Fibroblast of lung (primary cell): ENCODE data around the gene VARS2. TPM values are rescaled to one million over a fixed set of nuclear protein-coding genes. Genes with fewer than 3 reads are reported as not detected.

Experiments
- DNase-seq, 2 donors: peaks; one replicate each; pipeline versions ENCODE4 v3.0.0 to v3.0.0-alpha.2; 2010; ENCODE audit warnings: low read depth in 2 of 2
- H2AFZ ChIP-seq: 2 replicates; pipeline ENCODE4 v1.5.1; 2012; ENCODE audit warnings: low read length, control low read depth, inconsistent platforms
- H3K27ac ChIP-seq: 2 replicates; pipeline ENCODE4 v1.5.1; 2011; ENCODE audit warnings: low read length, control low read depth; ENCODE audit not compliant: insufficient read depth
- H3K27me3 ChIP-seq: 2 replicates; pipeline ENCODE4 v1.5.1; 2011; ENCODE audit warnings: mild to moderate bottlenecking, low read length; ENCODE audit not compliant: control insufficient read depth, insufficient read depth
- H3K36me3 ChIP-seq: 2 replicates; pipeline ENCODE4 v1.5.1; 2011; ENCODE audit warnings: low read length; ENCODE audit not compliant: control insufficient read depth, insufficient read depth
- H3K4me1 ChIP-seq: 2 replicates; pipeline ENCODE4 v1.5.1; 2011; ENCODE audit warnings: low read length; ENCODE audit not compliant: control insufficient read depth, insufficient read depth; ENCODE audit errors: extremely low read depth
- H3K4me2 ChIP-seq: 2 replicates; pipeline ENCODE4 v1.5.1; 2011; ENCODE audit warnings: low read length, control low read depth; ENCODE audit not compliant: insufficient read depth; ENCODE audit errors: extremely low read depth
- H3K4me3 ChIP-seq, 4 experiments: fragments of 200-600 bp in 1 of 4; sonication (generic) in 1 of 4; replicated peaks in 1 of 4; 2 replicates each; pipeline ENCODE4 v1.5.1; 2011 to 2016; ENCODE audit warnings: low read length in 4 of 4, low read depth in 3 of 4, mild to moderate bottlenecking in 3 of 4, control low read depth in 2 of 4, inconsistent platforms in 1 of 4, mixed read lengths in 1 of 4; ENCODE audit not compliant: insufficient read depth in 1 of 4; ENCODE audit errors: control extremely low read depth in 1 of 4
- H3K79me2 ChIP-seq: 2 replicates; pipeline ENCODE4 v1.5.1; 2012; ENCODE audit warnings: mild to moderate bottlenecking, low read length, inconsistent platforms; ENCODE audit not compliant: control insufficient read depth, insufficient read depth
- H3K9ac ChIP-seq: 2 replicates; pipeline ENCODE4 v1.5.1; 2011; ENCODE audit warnings: mild to moderate bottlenecking, low read length, control low read depth; ENCODE audit not compliant: insufficient read depth
- H3K9me3 ChIP-seq: 2 replicates; pipeline ENCODE4 v1.5.1; 2012; ENCODE audit warnings: low read depth, low read length; ENCODE audit not compliant: control insufficient read depth, insufficient read depth
- H4K20me1 ChIP-seq: 2 replicates; pipeline ENCODE4 v1.5.1; 2011; ENCODE audit warnings: low read length; ENCODE audit not compliant: control insufficient read depth, insufficient read depth; ENCODE audit errors: extremely low read depth
- CTCF ChIP-seq, 2 donors: IDR thresholded peaks in 1 of 2; conservative IDR thresholded peaks in 1 of 2; 1 replicate in 1 of 2; 2 replicates in 1 of 2; pipeline ENCODE4 v1.5.1; 2011 to 2012; ENCODE audit warnings: low read length in 2 of 2, control low read depth in 1 of 2, inconsistent platforms in 1 of 2, low read depth in 1 of 2, mild to moderate bottlenecking in 1 of 2
- EZH2 ChIP-seq: IDR thresholded peaks from 2 replicates; pipeline ENCODE4 v1.5.1; 2012; ENCODE audit warnings: low read length, control low read depth, mild to moderate bottlenecking; ENCODE audit errors: missing control alignments
- polyA plus RNA-seq, 2 donors: library from polyadenylated mRNA; depleted of rRNA in 1 of 2; stranded (reverse) in 1 of 2; unstranded in 1 of 2; fragments of >200 nt; gene quantifications; 2 replicates each; pipeline ENCODE4 v1.2.1, GENCODE V29; 2011 to 2012; ENCODE audit warnings: missing spikeins in 1 of 2
- total RNA-seq: library from RNA; depleted of rRNA; stranded (reverse); fragments of >200 nt; gene quantifications from 2 replicates; pipeline ENCODE4 v1.2.1, GENCODE V29; 2014

VARS2 gene
- total and polyA plus RNA-seq, 2 donors (not counting 1 experiment from before 2014, with no cell fraction given): 6.8 to 20.5 TPM

GRCh38 chr6:30972816-30973215 lies 58.8 kb downstream of the VARS2 start:
- no peaks in the 10 kb centered on the region for H4K20me1 ChIP-seq
- H3K27me3 ChIP-seq: peaks cover 14% of the 10 kb centered on the region
- no peak overlapping the region for H3K9ac ChIP-seq
- no peaks in the 10 kb centered on the region for H3K9me3 ChIP-seq
- H3K79me2 ChIP-seq: no peaks in the 10 kb centered on the region
- H3K4me2 ChIP-seq: no peak overlapping the region
- no peaks in the 10 kb centered on the region for H3K4me1 ChIP-seq
- no peak overlapping the region for H3K4me3 ChIP-seq
- H2AFZ ChIP-seq: no peak overlapping the region
- no peak for DNase-seq
- no peaks in the 10 kb centered on the region for H3K36me3 ChIP-seq
- no peak for TF ChIP-seq EZH2
- no peak for TF ChIP-seq CTCF (conservative IDR thresholded peaks at IDR 0.05 in 1 of 2, IDR thresholded peaks at IDR 0.05 in 1 of 2; ENCODE audit: low read depth in 1 of 2, low read length in 2 of 2)
- H3K27ac ChIP-seq: no peak overlapping the region

GRCh38 chr6:30974490-30975252 lies 60.6 kb downstream of the VARS2 start:
- no peak overlapping the region for H3K4me3 ChIP-seq
- H3K9ac ChIP-seq: no peak overlapping the region
- no peaks in the 10 kb centered on the region for H3K4me1 ChIP-seq
- H3K27ac ChIP-seq: no peak overlapping the region
- no peaks in the 10 kb centered on the region for H3K79me2 ChIP-seq
- H4K20me1 ChIP-seq: no peaks in the 10 kb centered on the region
- H3K4me2 ChIP-seq: no peak overlapping the region
- H3K9me3 ChIP-seq: no peaks in the 10 kb centered on the region
- no peak for DNase-seq
- TF ChIP-seq CTCF (conservative IDR thresholded peaks at IDR 0.05 in 1 of 2, IDR thresholded peaks at IDR 0.05 in 1 of 2; ENCODE audit: low read depth in 1 of 2, low read length in 2 of 2) (no peak), EZH2 (no peak)
- H3K27me3 ChIP-seq: peaks cover 16% of the 10 kb centered on the region
- no peak overlapping the region for H2AFZ ChIP-seq
- H3K36me3 ChIP-seq: no peaks in the 10 kb centered on the region

Other genes starting within 250 kb of the VARS2 start
- gene DHX16, start 241.2 kb upstream of the VARS2 start, total RNA-seq: 33.1 and 34.8 TPM in 2 replicates
- 22.5 and 33.2 TPM in 2 replicates for gene DHX16, start 241.2 kb upstream of the VARS2 start, polyA plus RNA-seq
- gene PPP1R18, start 227.6 kb upstream of the VARS2 start, total RNA-seq: 44.4 and 63.4 TPM in 2 replicates
- gene PPP1R18, start 227.6 kb upstream of the VARS2 start, polyA plus RNA-seq: 92.6 and 122 TPM in 2 replicates
- gene NRM, start 223.3 kb upstream of the VARS2 start, total RNA-seq: 1.5 and 2.5 TPM in 2 replicates
- 18.3 and 39.6 TPM in 2 replicates for gene NRM, start 223.3 kb upstream of the VARS2 start, polyA plus RNA-seq
- 3.3 and 5.0 TPM in 2 replicates for gene MDC1, start 197.0 kb upstream of the VARS2 start, total RNA-seq
- 3.3 and 7.4 TPM in 2 replicates for gene MDC1, start 197.0 kb upstream of the VARS2 start, polyA plus RNA-seq
- 432 and 551 TPM in 2 replicates for gene TUBB, start 193.9 kb upstream of the VARS2 start, total RNA-seq
- gene TUBB, start 193.9 kb upstream of the VARS2 start, polyA plus RNA-seq: 1,493 and 2,513 TPM in 2 replicates
- 136 and 180 TPM in 2 replicates for gene FLOT1, start 171.6 kb upstream of the VARS2 start, total RNA-seq
- 301 TPM in 2 replicates for gene FLOT1, start 171.6 kb upstream of the VARS2 start, polyA plus RNA-seq
- gene IER3, start 169.7 kb upstream of the VARS2 start, total RNA-seq: 42.9 and 43.3 TPM in 2 replicates
- 34.2 and 102 TPM in 2 replicates for gene IER3, start 169.7 kb upstream of the VARS2 start, polyA plus RNA-seq
- gene DDR1, start 29.7 kb upstream of the VARS2 start, total RNA-seq: 16.7 and 17.5 TPM in 2 replicates
- gene DDR1, start 29.7 kb upstream of the VARS2 start, polyA plus RNA-seq: 6.2 and 10.9 TPM in 2 replicates
- gene GTF2H4, start 6.0 kb upstream of the VARS2 start, total RNA-seq: 8.7 and 12.2 TPM in 2 replicates
- 15.3 and 25.3 TPM in 2 replicates for gene GTF2H4, start 6.0 kb upstream of the VARS2 start, polyA plus RNA-seq
- not detected in 2 replicates for gene SFTA2, start 17.9 kb downstream of the VARS2 start, total RNA-seq
- not detected in 2 replicates for gene SFTA2, start 17.9 kb downstream of the VARS2 start, polyA plus RNA-seq
- not detected in 2 replicates for gene MUCL3, start 26.7 kb downstream of the VARS2 start, total RNA-seq
- gene MUCL3, start 26.7 kb downstream of the VARS2 start, polyA plus RNA-seq: 0.01 TPM in 1 of 2 replicates, not detected in the other
- gene MUC21, start 69.5 kb downstream of the VARS2 start, total RNA-seq: not detected in 2 replicates
- not detected in 2 replicates for gene MUC21, start 69.5 kb downstream of the VARS2 start, polyA plus RNA-seq
- not detected in 2 replicates for gene MUC22, start 96.2 kb downstream of the VARS2 start, total RNA-seq
- not detected in 2 replicates for gene MUC22, start 96.2 kb downstream of the VARS2 start, polyA plus RNA-seq
- not detected in 2 replicates for gene C6orf15, start 198.3 kb downstream of the VARS2 start, total RNA-seq
- gene C6orf15, start 198.3 kb downstream of the VARS2 start, polyA plus RNA-seq: not detected in 2 replicates
- 0.66 and 1.8 TPM in 2 replicates for gene PSORS1C1, start 200.6 kb downstream of the VARS2 start, total RNA-seq
- 0.40 and 0.41 TPM in 2 replicates for gene PSORS1C1, start 200.6 kb downstream of the VARS2 start, polyA plus RNA-seq
- not detected in 2 replicates for gene CDSN, start 206.2 kb downstream of the VARS2 start, total RNA-seq
- not detected in 2 replicates for gene CDSN, start 206.2 kb downstream of the VARS2 start, polyA plus RNA-seq
- gene PSORS1C2, start 224.8 kb downstream of the VARS2 start, total RNA-seq: not detected in 2 replicates
- gene PSORS1C2, start 224.8 kb downstream of the VARS2 start, polyA plus RNA-seq: not detected in 2 replicates
- 19.0 and 19.3 TPM in 2 replicates for gene CCHCR1, start 243.6 kb downstream of the VARS2 start, total RNA-seq
- gene CCHCR1, start 243.6 kb downstream of the VARS2 start, polyA plus RNA-seq: 7.4 and 8.9 TPM in 2 replicates
- gene TCF19, start 244.4 kb downstream of the VARS2 start, total RNA-seq: 2.3 and 8.4 TPM in 2 replicates
- gene TCF19, start 244.4 kb downstream of the VARS2 start, polyA plus RNA-seq: 7.2 and 20.7 TPM in 2 replicates